ENCODE data around the gene LSM10.

The LSM10 gene

GRCh38 chr1:36408479-36408878 lies 10.8 kb upstream of the LSM10 start:
- H3K36me3 ChIP-seq (ENCODE audit: control insufficient read depth, insufficient read depth, low read length): no peaks in the 10 kb centered on the region
- no peaks in the 10 kb centered on the region for H3K27me3 ChIP-seq (ENCODE audit: control insufficient read depth, insufficient read depth, low read length)
- no peaks in the 10 kb centered on the region for H3K9me3 ChIP-seq (ENCODE audit: control insufficient read depth, insufficient read depth, low read length)
- no peak overlapping the region for H3K9ac ChIP-seq (ENCODE audit: low read depth, low read length)
- peaks cover 3% of the 10 kb centered on the region; the same call in 1 of the 2 replicates for H3K4me1 ChIP-seq (ENCODE audit: control insufficient read depth, insufficient read depth, low read length)
- no peak overlapping the region for H3K27ac ChIP-seq (ENCODE audit: low read depth, low read length)
- H3K4me3 ChIP-seq (ENCODE audit: low read depth, low read length): no peak overlapping the region

DNA sequence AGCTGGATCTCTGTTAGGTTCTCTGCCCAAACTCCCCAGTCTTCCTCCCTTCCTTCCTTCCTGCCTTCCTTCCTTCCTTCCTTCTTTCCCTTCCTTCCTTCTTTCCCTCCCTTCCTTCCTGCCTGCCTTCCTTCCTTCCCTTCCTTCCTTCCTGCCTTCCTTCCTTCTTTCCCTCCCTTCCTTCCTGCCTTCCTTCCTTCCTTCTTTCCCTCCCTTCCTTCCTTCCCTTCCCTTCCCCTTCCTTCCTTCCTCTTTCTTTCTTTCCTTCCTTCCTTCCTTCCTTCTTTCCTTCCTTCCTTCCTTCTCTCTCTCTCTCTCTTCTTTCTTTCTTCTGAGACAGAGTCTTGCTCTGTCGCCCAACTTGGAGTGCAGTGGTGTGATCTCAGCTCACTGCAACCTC lies 8.7 kb upstream of the LSM10 start:
- H3K9me3 ChIP-seq (ENCODE audit: control insufficient read depth, insufficient read depth, low read length): no peaks in the 10 kb centered on the region
- H3K4me3 ChIP-seq (ENCODE audit: low read depth, low read length): no peak overlapping the region
- H3K27ac ChIP-seq (ENCODE audit: low read depth, low read length): no peak overlapping the region
- H3K27me3 ChIP-seq (ENCODE audit: control insufficient read depth, insufficient read depth, low read length): no peaks in the 10 kb centered on the region
- no peaks in the 10 kb centered on the region for H3K36me3 ChIP-seq (ENCODE audit: control insufficient read depth, insufficient read depth, low read length)
- H3K4me1 ChIP-seq (ENCODE audit: control insufficient read depth, insufficient read depth, low read length): no peaks in the 10 kb centered on the region
- no peak overlapping the region for H3K9ac ChIP-seq (ENCODE audit: low read depth, low read length)

- H3K36me3 ChIP-seq (ENCODE audit: control insufficient read depth, insufficient read depth, low read length): no peaks in the 10 kb centered on the region
- peaks cover 4% of the 10 kb centered on the region; the same call in 1 of the 2 replicates for H3K4me1 ChIP-seq (ENCODE audit: control insufficient read depth, insufficient read depth, low read length)
- H3K27ac ChIP-seq (ENCODE audit: low read depth, low read length): no peak overlapping the region
- H3K9ac ChIP-seq (ENCODE audit: low read depth, low read length): no peak overlapping the region
- H3K9me3 ChIP-seq (ENCODE audit: control insufficient read depth, insufficient read depth, low read length): no peaks in the 10 kb centered on the region
- no peak overlapping the region for H3K4me3 ChIP-seq (ENCODE audit: low read depth, low read length)
- H3K27me3 ChIP-seq (ENCODE audit: control insufficient read depth, insufficient read depth, low read length): no peaks in the 10 kb centered on the region
These were observed 4.8 kb upstream of the LSM10 start for GRCh38 chr1:36402504-36402890.

DNA sequence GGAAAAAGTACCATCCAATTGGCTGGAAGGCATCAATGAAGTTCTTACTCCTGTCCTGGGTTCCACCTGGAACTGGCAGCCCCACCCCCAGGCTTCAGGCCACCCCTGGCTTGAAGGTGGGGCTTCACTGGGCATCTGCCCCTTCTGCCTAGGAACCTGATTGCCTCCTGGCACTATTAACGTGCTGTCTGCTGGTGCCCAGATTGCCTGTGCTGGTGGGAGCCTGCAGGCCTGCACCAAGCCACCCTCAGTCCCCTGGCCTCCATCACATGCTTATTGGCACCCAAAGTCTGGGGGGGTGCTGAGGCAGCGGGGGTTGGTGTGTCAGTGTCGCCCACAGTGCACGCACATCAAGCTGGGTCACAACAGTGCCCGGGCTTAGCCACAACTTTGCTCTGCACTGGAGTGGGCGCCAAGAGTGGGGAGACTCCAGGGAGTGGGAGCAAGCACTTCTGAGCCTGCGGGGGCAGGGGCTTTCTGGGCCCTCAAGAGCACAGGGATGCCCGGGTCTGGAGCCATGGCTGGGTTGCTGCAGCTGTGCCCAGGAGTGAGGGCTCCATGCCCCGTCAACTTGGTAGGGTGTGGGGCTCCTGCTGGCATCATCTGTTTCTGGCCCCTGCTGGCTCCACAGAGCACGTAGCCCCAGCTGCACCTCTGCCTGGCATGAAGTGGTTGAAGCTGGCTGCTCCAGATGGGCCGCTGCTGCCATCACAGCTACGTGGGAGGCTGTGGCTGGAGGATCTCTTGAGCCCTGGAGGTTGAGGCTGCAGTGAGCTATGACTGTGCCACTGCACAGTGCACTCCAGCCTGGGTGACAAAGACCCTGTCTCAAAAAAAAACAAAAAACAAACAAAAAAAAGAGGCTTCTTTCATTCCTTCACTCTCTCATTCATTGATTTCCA lies 4.1 kb upstream of the LSM10 start:
- H3K9ac ChIP-seq (ENCODE audit: low read depth, low read length): no peak overlapping the region
- no peaks in the 10 kb centered on the region for H3K27me3 ChIP-seq (ENCODE audit: control insufficient read depth, insufficient read depth, low read length)
- no peaks in the 10 kb centered on the region for H3K9me3 ChIP-seq (ENCODE audit: control insufficient read depth, insufficient read depth, low read length)
- peaks cover 4% of the 10 kb centered on the region; the same call in 1 of the 2 replicates for H3K4me1 ChIP-seq (ENCODE audit: control insufficient read depth, insufficient read depth, low read length)
- H3K4me3 ChIP-seq (ENCODE audit: low read depth, low read length): peak overlapping the region; percentile 75
- H3K27ac ChIP-seq (ENCODE audit: low read depth, low read length): peak overlapping the region; percentile 98
- H3K36me3 ChIP-seq (ENCODE audit: control insufficient read depth, insufficient read depth, low read length): no peaks in the 10 kb centered on the region

GRCh38 chr1:36400825-36401601 lies 3.3 kb upstream of the LSM10 start:
- Histone ChIP-seq H3K27me3 (ENCODE audit: control insufficient read depth, insufficient read depth, low read length) (no peaks in the 10 kb centered on the region), H3K9ac (ENCODE audit: low read depth, low read length) (peak overlapping the region; percentile 77), H3K4me3 (ENCODE audit: low read depth, low read length) (peak overlapping the region; percentile 75), H3K9me3 (ENCODE audit: control insufficient read depth, insufficient read depth, low read length) (no peaks in the 10 kb centered on the region), H3K36me3 (ENCODE audit: control insufficient read depth, insufficient read depth, low read length) (no peaks in the 10 kb centered on the region), H3K4me1 (ENCODE audit: control insufficient read depth, insufficient read depth, low read length) (peaks cover 4% of the 10 kb centered on the region; the same call in 1 of the 2 replicates), H3K27ac (ENCODE audit: low read depth, low read length) (peak overlapping the region; percentile 98)

- peak overlapping the region; percentile 54; the same call in 1 of the 2 replicates for H3K4me3 ChIP-seq (ENCODE audit: low read depth, low read length)
- H3K27me3 ChIP-seq (ENCODE audit: control insufficient read depth, insufficient read depth, low read length): no peaks in the 10 kb centered on the region
- H3K9me3 ChIP-seq (ENCODE audit: control insufficient read depth, insufficient read depth, low read length): no peaks in the 10 kb centered on the region
- H3K36me3 ChIP-seq (ENCODE audit: control insufficient read depth, insufficient read depth, low read length): no peaks in the 10 kb centered on the region
- peaks cover 4% of the 10 kb centered on the region; the same call in 1 of the 2 replicates for H3K4me1 ChIP-seq (ENCODE audit: control insufficient read depth, insufficient read depth, low read length)
- H3K9ac ChIP-seq (ENCODE audit: low read depth, low read length): no peak overlapping the region
- peak overlapping the region; percentile 98 for H3K27ac ChIP-seq (ENCODE audit: low read depth, low read length)
These were observed 2.8 kb upstream of the LSM10 start for GRCh38 chr1:36400514-36400824.

DNA sequence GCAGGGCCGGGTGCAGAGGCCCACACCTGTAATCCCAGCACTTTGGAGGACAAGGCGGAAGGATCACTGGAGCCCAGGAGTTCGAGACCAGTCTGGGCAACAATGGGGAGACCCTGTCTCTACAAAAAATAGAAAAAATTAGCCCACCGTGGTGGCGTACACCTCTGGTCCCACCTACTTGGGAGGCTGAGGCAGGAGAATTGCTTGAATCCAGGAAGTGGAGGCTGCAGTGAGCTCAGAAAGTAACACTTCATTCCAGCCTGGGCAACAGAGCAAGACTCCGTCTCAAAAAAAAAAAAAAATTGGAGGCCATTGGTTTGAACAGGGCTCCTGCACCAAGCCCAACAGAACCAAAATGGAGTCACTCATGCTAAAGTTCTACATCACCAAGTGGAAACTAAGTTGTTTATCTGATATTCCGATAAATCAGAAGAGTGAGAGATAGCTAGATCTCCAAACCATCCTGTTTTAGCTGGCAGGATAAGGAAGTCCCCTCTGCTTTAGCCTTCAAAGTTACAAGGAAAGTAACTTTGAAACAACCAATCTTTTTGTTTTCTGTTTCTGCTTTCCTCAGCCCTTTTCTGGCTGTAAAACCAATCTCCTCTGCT lies 766 bp upstream of the LSM10 start:
- Histone ChIP-seq H3K4me1 (ENCODE audit: control insufficient read depth, insufficient read depth, low read length) (peaks cover 4% of the 10 kb centered on the region; the same call in 1 of the 2 replicates), H3K27ac (ENCODE audit: low read depth, low read length) (peak overlapping the region; percentile 86), H3K9ac (ENCODE audit: low read depth, low read length) (no peak overlapping the region), H3K4me3 (ENCODE audit: low read depth, low read length) (peak overlapping the region; percentile 81), H3K9me3 (ENCODE audit: control insufficient read depth, insufficient read depth, low read length) (no peaks in the 10 kb centered on the region), H3K36me3 (ENCODE audit: control insufficient read depth, insufficient read depth, low read length) (peaks cover 9% of the 10 kb centered on the region), H3K27me3 (ENCODE audit: control insufficient read depth, insufficient read depth, low read length) (no peaks in the 10 kb centered on the region)

GRCh38 chr1:36397083-36397377 lies 678 bp downstream of the LSM10 start:
- no peaks in the 10 kb centered on the region for H3K9me3 ChIP-seq (ENCODE audit: control insufficient read depth, insufficient read depth, low read length)
- peak overlapping the region; percentile 81 for H3K4me3 ChIP-seq (ENCODE audit: low read depth, low read length)
- peak overlapping the region; percentile 80 for H3K9ac ChIP-seq (ENCODE audit: low read depth, low read length)
- peak overlapping the region; percentile 86 for H3K27ac ChIP-seq (ENCODE audit: low read depth, low read length)
- H3K4me1 ChIP-seq (ENCODE audit: control insufficient read depth, insufficient read depth, low read length): peaks cover 4% of the 10 kb centered on the region; the same call in 1 of the 2 replicates
- H3K27me3 ChIP-seq (ENCODE audit: control insufficient read depth, insufficient read depth, low read length): no peaks in the 10 kb centered on the region
- peaks cover 22% of the 10 kb centered on the region for H3K36me3 ChIP-seq (ENCODE audit: control insufficient read depth, insufficient read depth, low read length)

- peaks cover 28% of the 10 kb centered on the region for H3K36me3 ChIP-seq (ENCODE audit: control insufficient read depth, insufficient read depth, low read length)
- peaks cover 4% of the 10 kb centered on the region; the same call in 1 of the 2 replicates for H3K4me1 ChIP-seq (ENCODE audit: control insufficient read depth, insufficient read depth, low read length)
- H3K4me3 ChIP-seq (ENCODE audit: low read depth, low read length): no peak overlapping the region
- H3K9ac ChIP-seq (ENCODE audit: low read depth, low read length): no peak overlapping the region
- no peak overlapping the region for H3K27ac ChIP-seq (ENCODE audit: low read depth, low read length)
- no peaks in the 10 kb centered on the region for H3K9me3 ChIP-seq (ENCODE audit: control insufficient read depth, insufficient read depth, low read length)
- no peaks in the 10 kb centered on the region for H3K27me3 ChIP-seq (ENCODE audit: control insufficient read depth, insufficient read depth, low read length)
These were observed 1.3 kb downstream of the LSM10 start for GRCh38 chr1:36396359-36396758.

DNA sequence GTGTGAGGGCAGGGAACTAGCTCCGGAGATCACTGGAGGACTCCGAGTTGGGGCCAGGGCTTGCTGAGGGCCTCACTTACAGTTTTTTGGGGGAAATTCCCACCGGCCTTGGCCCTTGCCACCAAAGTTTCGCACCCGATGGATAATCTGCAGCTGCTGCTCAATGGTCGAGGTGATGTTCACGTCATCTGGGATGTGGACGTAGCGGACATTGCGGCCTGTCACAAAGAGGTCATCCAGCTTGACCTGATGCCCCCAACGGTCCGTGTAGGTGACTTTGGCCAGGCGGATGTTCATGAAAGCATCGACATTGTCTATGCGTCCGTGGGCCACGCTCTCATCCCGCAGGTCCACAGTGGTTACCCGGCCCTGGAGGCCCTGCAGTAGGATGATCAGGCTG lies 4.0 kb downstream of the LSM10 start:
- Histone ChIP-seq H3K9me3 (ENCODE audit: control insufficient read depth, insufficient read depth, low read length) (no peaks in the 10 kb centered on the region), H3K9ac (ENCODE audit: low read depth, low read length) (no peak overlapping the region), H3K27me3 (ENCODE audit: control insufficient read depth, insufficient read depth, low read length) (no peaks in the 10 kb centered on the region), H3K4me3 (ENCODE audit: low read depth, low read length) (no peak overlapping the region), H3K4me1 (ENCODE audit: control insufficient read depth, insufficient read depth, low read length) (no peaks in the 10 kb centered on the region), H3K27ac (ENCODE audit: low read depth, low read length) (no peak overlapping the region), H3K36me3 (ENCODE audit: control insufficient read depth, insufficient read depth, low read length) (peaks cover 35% of the 10 kb centered on the region)

DNA sequence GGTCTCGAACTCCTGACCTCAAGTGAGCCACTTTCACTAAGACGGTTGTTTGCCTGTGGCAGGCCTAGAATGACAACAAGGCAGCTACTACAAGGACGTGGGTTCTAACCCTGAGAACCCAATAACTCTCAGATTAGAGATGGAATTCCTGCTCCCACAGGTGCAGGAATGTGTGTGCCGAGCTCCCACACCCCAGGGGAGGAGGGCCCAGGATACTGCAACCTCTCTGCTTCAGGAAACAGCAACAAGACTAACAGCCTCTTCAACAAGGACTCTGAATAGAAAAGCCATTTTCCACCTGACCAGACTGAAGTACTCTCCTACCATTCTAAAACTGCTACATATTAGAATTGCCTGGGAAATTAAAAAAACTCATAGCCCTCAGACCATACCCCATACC lies 4.9 kb downstream of the LSM10 start:
- no peaks in the 10 kb centered on the region for H3K27me3 ChIP-seq (ENCODE audit: control insufficient read depth, insufficient read depth, low read length)
- H3K4me3 ChIP-seq (ENCODE audit: low read depth, low read length): no peak overlapping the region
- H3K9me3 ChIP-seq (ENCODE audit: control insufficient read depth, insufficient read depth, low read length): no peaks in the 10 kb centered on the region
- H3K4me1 ChIP-seq (ENCODE audit: control insufficient read depth, insufficient read depth, low read length): peaks cover under 1% of the 10 kb centered on the region; the same call in 1 of the 2 replicates
- H3K36me3 ChIP-seq (ENCODE audit: control insufficient read depth, insufficient read depth, low read length): peaks cover 37% of the 10 kb centered on the region
- no peak overlapping the region for H3K9ac ChIP-seq (ENCODE audit: low read depth, low read length)
- H3K27ac ChIP-seq (ENCODE audit: low read depth, low read length): no peak overlapping the region

All from HUES48 (cell line).